GM19397 (cell line): ENCODE data around the gene LTA4H.
"Not testable (repeated sequence)": the region's sequence is repeated elsewhere in the genome, so short reads cannot be mapped to it uniquely, and the experiment has no call there.

ENCODE experiments used
- ATAC-seq: cut with Tn5 transposase; IDR thresholded peaks from one replicate; pipeline ENCODE4 v1.9.1; 2021; ENCODE audit warnings: mild to moderate bottlenecking, moderate library complexity; ENCODE audit not compliant: unreplicated experiment

Gene LTA4H

GRCh38 chr12:95995238-95996031, 40.0 kb downstream of the LTA4H start:
- no peak for ATAC-seq

- no peak for ATAC-seq
Observed at GRCh38 chr12:95994476-95994875, 40.9 kb downstream of the LTA4H start.

- ATAC-seq = no peak
Observed at GRCh38 chr12:95993907-95994306, 41.5 kb downstream of the LTA4H start.

GRCh38 chr12:95990136-95990535, 45.3 kb downstream of the LTA4H start:
- no peak for ATAC-seq

GRCh38 chr12:95989504-95990123, 45.8 kb downstream of the LTA4H start:
- no peak for ATAC-seq

- ATAC-seq = no peak
Observed at GRCh38 chr12:95988506-95989275, 46.7 kb downstream of the LTA4H start.

- no peak for ATAC-seq
Observed at GRCh38 chr12:95986635-95987570, 48.5 kb downstream of the LTA4H start.

GRCh38 chr12:95984682-95985081, 50.7 kb downstream of the LTA4H start:
- ATAC-seq = no peak

- ATAC-seq = no peak
Observed at GRCh38 chr12:95982602-95983001, 52.8 kb downstream of the LTA4H start.

- ATAC-seq = no peak
Observed at GRCh38 chr12:95980437-95980836, 55.0 kb downstream of the LTA4H start.

GRCh38 chr12:95978774-95979173, 56.6 kb downstream of the LTA4H start:
- no peak for ATAC-seq

- ATAC-seq = no peak
Observed at GRCh38 chr12:95978351-95978750, 57.0 kb downstream of the LTA4H start.

GRCh38 chr12:95977764-95978305, 57.6 kb downstream of the LTA4H start:
- no peak for ATAC-seq

GRCh38 chr12:95976416-95976832, 59.0 kb downstream of the LTA4H start:
- ATAC-seq = no peak

GRCh38 chr12:95975491-95975890, 59.9 kb downstream of the LTA4H start:
- no peak for ATAC-seq

- no peak for ATAC-seq
Observed at GRCh38 chr12:95974358-95974757, 61.0 kb downstream of the LTA4H start.

GRCh38 chr12:95972832-95973456, 62.4 kb downstream of the LTA4H start:
- ATAC-seq = no peak

- no peak for ATAC-seq
Observed at GRCh38 chr12:95970905-95971304, 64.5 kb downstream of the LTA4H start.

GRCh38 chr12:95969116-95969515, 66.3 kb downstream of the LTA4H start:
- not testable (repeated sequence) for ATAC-seq

GRCh38 chr12:95967301-95967700, 68.1 kb downstream of the LTA4H start:
- ATAC-seq = no peak
